GM12864 (cell line): ENCODE measurements around the gene NAALADL2.
"Not testable (repeated sequence)": the region's sequence is repeated elsewhere in the genome, so short reads cannot be mapped to it uniquely, and the experiment has no call there.

Experiments used
- DNase-seq: peaks from one replicate; pipeline ENCODE4 v3.0.0-alpha.2; 2011; ENCODE audit warnings: low read depth
- H3K4me3 ChIP-seq: 2 replicates; pipeline ENCODE4 v1.5.1; 2011; ENCODE audit warnings: mild to moderate bottlenecking, low read depth, low read length, control low read depth
- CTCF ChIP-seq: IDR thresholded peaks from 2 replicates; pipeline ENCODE4 v1.5.1; 2011; ENCODE audit warnings: low read depth, mild to moderate bottlenecking, moderate library complexity, low read length, control low read depth, inconsistent platforms; ENCODE audit errors: missing control alignments

Gene NAALADL2

DNA sequence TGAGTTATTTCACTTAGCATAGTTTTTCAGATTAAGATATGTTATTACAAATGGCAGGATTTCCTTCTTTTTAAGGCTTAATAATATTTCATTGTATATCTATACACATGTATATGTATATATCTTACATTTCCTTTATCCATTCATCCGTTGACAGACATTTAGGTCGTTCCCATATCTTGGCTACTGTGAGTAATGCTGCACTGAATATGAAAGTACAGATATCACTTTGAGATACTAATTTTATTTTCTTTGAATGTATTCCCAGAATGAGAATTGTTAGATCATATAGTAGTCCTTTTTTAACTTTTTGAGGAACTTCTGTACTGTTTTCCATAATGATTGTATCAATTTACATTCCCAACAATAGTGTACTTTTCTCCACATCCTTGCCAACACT lies 270.4 kb downstream of the NAALADL2 start:
- no peak for DNase-seq
- no peak overlapping the region for H3K4me3 ChIP-seq
- no peak for TF ChIP-seq CTCF

DNA sequence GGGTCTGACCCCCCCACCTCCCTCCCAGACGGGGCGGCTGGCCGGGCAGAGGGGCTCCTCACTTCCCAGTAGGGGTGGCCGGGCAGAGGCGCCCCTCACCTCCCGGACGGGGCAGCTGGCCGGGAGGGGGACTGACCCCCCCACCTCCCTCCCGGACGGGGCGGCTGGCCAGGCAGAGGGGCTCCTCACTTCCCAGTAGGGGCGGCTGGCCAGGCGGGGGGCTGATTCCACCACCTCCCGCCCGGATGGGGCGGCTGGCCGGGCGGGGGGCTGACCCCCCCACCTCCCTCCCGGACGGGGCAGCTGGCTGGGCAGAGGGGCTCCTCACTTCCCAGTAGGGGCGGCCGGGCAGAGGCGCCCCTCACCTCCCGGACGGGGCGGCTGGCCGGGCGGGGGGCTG lies 272.7 kb downstream of the NAALADL2 start:
- not testable (repeated sequence) for DNase-seq, H3K4me3 ChIP-seq

DNA sequence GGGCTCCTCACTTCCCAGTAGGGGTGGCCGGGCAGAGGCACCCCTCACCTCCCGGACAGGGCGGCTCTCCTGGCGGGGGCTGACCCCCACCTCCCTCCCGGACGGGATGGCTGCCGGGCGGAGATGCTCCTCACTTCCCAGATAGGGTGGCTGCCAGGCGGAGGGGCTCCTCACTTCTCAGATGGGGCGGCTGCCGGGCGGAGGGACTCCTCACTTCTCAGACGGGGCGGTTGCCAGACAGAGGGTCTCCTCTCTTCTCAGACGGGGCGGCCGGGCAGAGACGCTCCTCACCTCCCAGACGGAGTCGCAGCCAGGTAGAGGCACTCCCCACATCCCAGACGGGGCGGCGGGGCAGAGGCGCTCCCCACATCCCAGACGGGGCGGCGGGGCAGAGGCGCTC lies 273.6 kb downstream of the NAALADL2 start:
- not testable (repeated sequence) for H3K4me3 ChIP-seq, DNase-seq

DNA sequence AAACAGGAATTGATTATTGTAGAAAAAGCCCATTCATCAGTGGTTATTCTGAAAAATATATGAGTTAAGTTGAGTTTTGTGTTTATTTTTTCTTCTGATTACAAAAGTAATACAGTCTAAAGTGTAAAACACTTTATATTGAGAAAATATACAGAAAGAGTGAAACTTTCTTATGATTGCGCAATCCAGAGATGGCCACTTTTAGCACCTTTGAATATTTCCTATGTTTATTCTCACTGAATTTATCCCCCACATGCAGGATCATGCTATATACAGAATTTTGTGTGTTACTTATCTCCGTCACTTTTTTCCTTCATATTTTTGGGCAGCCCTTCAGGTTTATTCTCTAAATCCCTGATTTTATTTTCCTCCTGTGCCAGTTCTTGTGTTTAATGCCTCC lies 285.2 kb downstream of the NAALADL2 start:
- no peak overlapping the region for H3K4me3 ChIP-seq
- TF ChIP-seq CTCF, result no peak
- no peak for DNase-seq

GRCh38 chr3:175146258-175146657 lies 287.1 kb downstream of the NAALADL2 start:
- no peak for TF ChIP-seq CTCF
- no peak for DNase-seq
- H3K4me3 ChIP-seq, result no peak overlapping the region

DNA sequence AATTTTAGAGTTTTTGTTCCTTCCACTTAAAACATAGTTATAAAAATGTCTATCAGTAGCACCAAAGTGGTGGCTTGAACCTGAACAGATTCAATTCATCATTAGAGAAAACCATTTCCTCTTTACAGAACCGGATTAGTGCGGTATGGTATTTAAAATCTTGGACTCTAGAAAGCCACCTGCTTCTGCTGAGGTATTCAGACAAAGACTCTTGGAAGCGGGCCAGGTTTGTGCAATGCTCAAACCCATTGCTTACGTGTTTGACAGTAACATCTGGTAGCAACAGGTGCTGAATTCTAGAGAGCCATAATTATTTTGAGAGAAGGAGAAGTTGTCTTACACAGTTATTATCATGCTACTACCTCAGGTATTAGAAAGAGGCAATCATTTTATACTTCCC lies 290.5 kb downstream of the NAALADL2 start:
- TF ChIP-seq CTCF, result no peak
- H3K4me3 ChIP-seq, result no peak overlapping the region
- no peak for DNase-seq

- no peak overlapping the region for H3K4me3 ChIP-seq
- no peak for DNase-seq
- no peak for TF ChIP-seq CTCF
Measured at GRCh38 chr3:175150812-175151401, 291.8 kb downstream of the NAALADL2 start.

GRCh38 chr3:175153595-175153994 lies 294.5 kb downstream of the NAALADL2 start:
- no peak for TF ChIP-seq CTCF
- DNase-seq, result no peak
- no peak overlapping the region for H3K4me3 ChIP-seq
